ENCODE measurements around the gene SLMAP.

DNA sequence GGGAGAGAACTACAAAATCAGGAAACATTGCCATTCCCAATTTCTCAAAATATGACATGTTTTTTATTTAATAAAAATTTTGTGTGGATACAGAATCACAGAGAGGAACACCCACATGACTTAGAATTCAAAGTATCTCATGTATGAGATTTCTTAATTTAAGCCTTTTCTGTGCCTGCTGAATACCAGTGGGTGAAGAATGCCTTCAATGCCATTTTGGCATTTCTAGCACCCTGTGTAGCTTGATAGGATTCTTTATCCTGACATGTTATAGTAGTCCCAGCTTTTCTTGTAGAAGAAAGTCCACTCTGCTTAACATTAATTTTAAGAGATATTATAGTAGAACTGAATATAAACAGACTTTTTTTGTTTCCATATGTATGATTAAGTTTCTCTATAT is 3.1 kb upstream of the SLMAP start:
- no peak for TF ChIP-seq POLR2A (IDR thresholded peaks at IDR 0.05)
- TF ChIP-seq, protein P1, sequence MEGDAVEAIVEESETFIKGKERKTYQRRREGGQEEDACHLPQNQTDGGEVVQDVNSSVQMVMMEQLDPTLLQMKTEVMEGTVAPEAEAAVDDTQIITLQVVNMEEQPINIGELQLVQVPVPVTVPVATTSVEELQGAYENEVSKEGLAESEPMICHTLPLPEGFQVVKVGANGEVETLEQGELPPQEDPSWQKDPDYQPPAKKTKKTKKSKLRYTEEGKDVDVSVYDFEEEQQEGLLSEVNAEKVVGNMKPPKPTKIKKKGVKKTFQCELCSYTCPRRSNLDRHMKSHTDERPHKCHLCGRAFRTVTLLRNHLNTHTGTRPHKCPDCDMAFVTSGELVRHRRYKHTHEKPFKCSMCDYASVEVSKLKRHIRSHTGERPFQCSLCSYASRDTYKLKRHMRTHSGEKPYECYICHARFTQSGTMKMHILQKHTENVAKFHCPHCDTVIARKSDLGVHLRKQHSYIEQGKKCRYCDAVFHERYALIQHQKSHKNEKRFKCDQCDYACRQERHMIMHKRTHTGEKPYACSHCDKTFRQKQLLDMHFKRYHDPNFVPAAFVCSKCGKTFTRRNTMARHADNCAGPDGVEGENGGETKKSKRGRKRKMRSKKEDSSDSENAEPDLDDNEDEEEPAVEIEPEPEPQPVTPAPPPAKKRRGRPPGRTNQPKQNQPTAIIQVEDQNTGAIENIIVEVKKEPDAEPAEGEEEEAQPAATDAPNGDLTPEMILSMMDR (IDR thresholded peaks at IDR 0.05 in 4 of 5, conservative IDR thresholded peaks at IDR 0.05 in 1 of 5), result no peak
